A673 (cell line): Measurements from ENCODE around the gene ALG9. TPM values are rescaled to one million over a fixed set of nuclear protein-coding genes. Genes with fewer than 3 reads are reported as not detected.
A peak's percentile ranks its signal among the peaks of the same experiment; 100 is the strongest.
"Not testable (repeated sequence)": the region's sequence is repeated elsewhere in the genome, so short reads cannot be mapped to it uniquely, and the experiment has no call there.

ENCODE experiments used
- BruUV-seq: library from RNA; stranded (reverse); fragments of 400-500 nt; replicated peaks from 2 replicates; lab custom pipeline; 2021; lab: Mats Ljungman, UMichigan
- CTCF ChIA-PET: fragments of 300-600 bp; sonication (Branson Sonifier 250); formaldehyde crosslinking; loops from one replicate; lab custom pipeline; 2022; ENCODE audit warnings: antibody characterized with exemption; lab: Charles Lee
- POLR2A ChIA-PET: fragments of 300-600 bp; sonication (Branson Sonifier 250); formaldehyde crosslinking; loops from one replicate; lab custom pipeline; 2022; ENCODE audit warnings: antibody characterized with exemption; ENCODE audit not compliant: low non-redundant PET; lab: Charles Lee
- DNase-seq: peaks from one replicate; pipeline ENCODE4 v3.0.0-alpha.2; 2015; ENCODE audit warnings: low spot score
- H3K27ac ChIP-seq: fragments of 200-600 bp; sonication (generic); 2 replicates; pipeline ENCODE4 v1.5.1; 2016; ENCODE audit warnings: mixed run types, low read depth, mild to moderate bottlenecking, mixed read lengths, antibody characterized with exemption, low read length; ENCODE audit not compliant: poor library complexity, severe bottlenecking
- H3K27me3 ChIP-seq: fragments of 200-600 bp; sonication (generic); replicated peaks from 2 replicates; pipeline ENCODE4 v1.6.1; 2017; ENCODE audit warnings: mixed run types, low read depth, mild to moderate bottlenecking, mixed read lengths, antibody characterized with exemption, low read length; ENCODE audit not compliant: insufficient read depth, poor library complexity
- H3K36me3 ChIP-seq: fragments of 200-600 bp; sonication (generic); 2 replicates; pipeline ENCODE4 v1.6.1; 2016; ENCODE audit warnings: mixed run types, mild to moderate bottlenecking, mixed read lengths, antibody characterized with exemption, low read length; ENCODE audit not compliant: insufficient read depth, poor library complexity, severe bottlenecking
- H3K4me1 ChIP-seq: fragments of 200-600 bp; sonication (generic); 2 replicates; pipeline ENCODE4 v1.6.1; 2017; ENCODE audit warnings: mixed run types, mild to moderate bottlenecking, mixed read lengths, antibody characterized with exemption, low read length; ENCODE audit not compliant: insufficient read depth, poor library complexity, severe bottlenecking
- H3K4me3 ChIP-seq: fragments of 200-600 bp; sonication (generic); 2 replicates; pipeline ENCODE4 v1.5.1; 2016; ENCODE audit warnings: low read depth, mixed run types, mild to moderate bottlenecking, mixed read lengths, low read length; ENCODE audit not compliant: poor library complexity, severe bottlenecking
- H3K9me3 ChIP-seq: fragments of 200-600 bp; sonication (generic); 2 replicates; pipeline ENCODE4 v1.6.1; 2016; ENCODE audit warnings: mixed run types, low read depth, mild to moderate bottlenecking, mixed read lengths, antibody characterized with exemption, low read length; ENCODE audit not compliant: poor library complexity, severe bottlenecking
- EZH2 ChIP-seq: fragments of 200-600 bp; sonication (generic); IDR thresholded peaks from 2 replicates; pipeline ENCODE4 v1.6.1; 2017; ENCODE audit warnings: borderline replicate concordance, low read depth, mild to moderate bottlenecking, mixed read lengths, antibody characterized with exemption, low read length; ENCODE audit not compliant: poor library complexity, severe bottlenecking
- intact Hi-C: fragments of 100-400 bp; cut with micrococcal nuclease; formaldehyde crosslinking; loops from one replicate; pipeline ENCODE4 v1.10.0; 2022; ENCODE audit not compliant: unreplicated experiment
- total RNA-seq: library from RNA; stranded (reverse); gene quantifications from 2 replicates; pipeline ENCODE4 v1.2.3, GENCODE V29; 2021
- TF ChIP-seq, protein P1 (sequence below): fragments of 300-800, 200-600 bp; sonication (generic); conservative IDR thresholded peaks from 2 replicates; pipeline ENCODE4 v1.5.1; 2017; ENCODE audit warnings: low read depth, mild to moderate bottlenecking, antibody characterized with exemption, low read length, moderate library complexity, mixed read lengths

The ALG9 gene
- total RNA-seq, 1 experiment from 2014 or later, result 61.0 TPM

DNA sequence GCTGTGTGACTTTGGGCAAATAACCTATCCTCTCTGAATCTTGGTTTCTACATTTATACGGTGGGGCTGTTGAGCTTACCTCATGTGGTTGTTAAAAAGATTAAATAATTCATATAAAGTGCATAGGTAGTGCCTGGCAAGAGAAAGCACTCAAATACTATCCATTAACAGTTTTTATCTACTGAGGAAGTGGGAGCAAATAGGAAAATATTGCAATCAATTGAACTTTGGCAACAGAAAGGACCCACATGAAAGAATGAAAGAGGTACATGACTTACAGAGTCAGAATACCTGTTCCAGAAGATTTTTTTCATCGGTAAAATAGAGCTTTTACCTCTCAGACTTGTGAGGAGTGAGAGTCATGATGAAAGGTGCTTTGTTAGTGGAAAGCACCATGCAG, 98.8 kb downstream of the ALG9 start:
- no peak for DNase-seq
- BruUV-seq, result no TSS peak
- Histone ChIP-seq H3K4me1 (no peaks in the 10 kb centered on the region), H3K27ac (no peak overlapping the region), H3K36me3 (no peaks in the 10 kb centered on the region), H3K9me3 (no peaks in the 10 kb centered on the region), H3K4me3 (no peak overlapping the region), H3K27me3 (no peaks in the 10 kb centered on the region)
- intact Hi-C loops, result no loop called here
- ChIA-PET POLR2A (no interaction called here), CTCF (no interaction called here)
- no peak for TF ChIP-seq EZH2
- TF ChIP-seq, protein P1, sequence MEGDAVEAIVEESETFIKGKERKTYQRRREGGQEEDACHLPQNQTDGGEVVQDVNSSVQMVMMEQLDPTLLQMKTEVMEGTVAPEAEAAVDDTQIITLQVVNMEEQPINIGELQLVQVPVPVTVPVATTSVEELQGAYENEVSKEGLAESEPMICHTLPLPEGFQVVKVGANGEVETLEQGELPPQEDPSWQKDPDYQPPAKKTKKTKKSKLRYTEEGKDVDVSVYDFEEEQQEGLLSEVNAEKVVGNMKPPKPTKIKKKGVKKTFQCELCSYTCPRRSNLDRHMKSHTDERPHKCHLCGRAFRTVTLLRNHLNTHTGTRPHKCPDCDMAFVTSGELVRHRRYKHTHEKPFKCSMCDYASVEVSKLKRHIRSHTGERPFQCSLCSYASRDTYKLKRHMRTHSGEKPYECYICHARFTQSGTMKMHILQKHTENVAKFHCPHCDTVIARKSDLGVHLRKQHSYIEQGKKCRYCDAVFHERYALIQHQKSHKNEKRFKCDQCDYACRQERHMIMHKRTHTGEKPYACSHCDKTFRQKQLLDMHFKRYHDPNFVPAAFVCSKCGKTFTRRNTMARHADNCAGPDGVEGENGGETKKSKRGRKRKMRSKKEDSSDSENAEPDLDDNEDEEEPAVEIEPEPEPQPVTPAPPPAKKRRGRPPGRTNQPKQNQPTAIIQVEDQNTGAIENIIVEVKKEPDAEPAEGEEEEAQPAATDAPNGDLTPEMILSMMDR, result no peak

DNA sequence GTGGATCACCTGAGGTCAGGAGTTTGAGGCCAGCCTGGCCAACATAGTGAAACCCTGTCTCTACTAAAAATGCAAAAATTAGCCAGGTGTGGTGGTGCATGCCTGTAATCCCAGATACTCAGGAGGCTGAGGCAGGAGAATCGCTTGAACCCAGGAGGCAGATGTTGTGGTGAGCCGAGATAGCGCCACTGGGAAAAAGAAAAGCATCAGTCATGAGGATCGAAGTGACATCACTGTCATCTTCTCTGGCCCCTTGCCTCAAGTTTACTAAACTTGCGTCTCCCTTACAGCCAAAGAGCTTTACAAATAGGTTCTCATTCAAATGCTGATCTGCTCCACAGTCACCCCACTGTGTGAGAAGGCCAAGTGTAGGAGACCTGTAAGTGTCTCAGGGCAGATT, 100.2 kb downstream of the ALG9 start:
- H3K4me3 ChIP-seq, H3K9me3 ChIP-seq, DNase-seq, H3K36me3 ChIP-seq, H3K27ac ChIP-seq, H3K27me3 ChIP-seq, POLR2A ChIA-PET, BruUV-seq, intact Hi-C loops, H3K4me1 ChIP-seq: not testable (repeated sequence)
- CTCF ChIA-PET, result interaction anchor here (0.8 kb wide), 1 partner anchor 166 kb away, joined by 7 read pairs; no protein-coding TSS in a partner anchor

DNA sequence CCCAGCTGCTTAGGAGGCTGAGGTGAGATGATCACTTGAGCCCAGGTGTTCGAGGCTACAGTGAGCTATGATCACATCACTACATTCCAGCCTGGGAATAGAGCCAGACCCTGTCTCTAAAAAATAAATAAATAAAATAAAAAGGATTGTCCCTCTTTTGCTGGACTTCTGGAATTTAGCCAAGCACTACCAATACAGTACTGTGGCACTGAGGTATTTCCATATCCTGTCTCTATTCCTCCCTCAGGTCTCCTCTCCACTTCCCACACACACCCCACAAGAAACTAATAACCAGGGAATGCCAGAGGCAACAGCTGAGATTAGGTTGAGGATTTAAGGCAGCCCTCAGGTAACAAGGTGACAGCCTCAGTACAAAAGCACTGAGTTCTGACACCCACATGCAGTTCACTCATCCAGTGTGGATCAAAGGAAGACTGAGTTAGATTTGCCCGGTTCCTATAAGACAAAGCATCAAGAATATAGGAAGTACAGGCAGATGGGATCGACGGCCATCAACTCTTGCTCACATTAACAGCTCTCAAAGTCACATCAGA, 100.7 kb downstream of the ALG9 start:
- DNase-seq, result no peak
- ChIA-PET CTCF (no interaction called here), POLR2A (no interaction called here)
- no TSS peak for BruUV-seq
- no peak for TF ChIP-seq EZH2
- TF ChIP-seq, protein P1, result no peak
- Histone ChIP-seq H3K27me3 (no peaks in the 10 kb centered on the region), H3K4me1 (no peaks in the 10 kb centered on the region), H3K36me3 (no peaks in the 10 kb centered on the region), H3K27ac (no peak overlapping the region), H3K9me3 (no peaks in the 10 kb centered on the region), H3K4me3 (no peak overlapping the region)
- intact Hi-C loops, result no loop called here

DNA sequence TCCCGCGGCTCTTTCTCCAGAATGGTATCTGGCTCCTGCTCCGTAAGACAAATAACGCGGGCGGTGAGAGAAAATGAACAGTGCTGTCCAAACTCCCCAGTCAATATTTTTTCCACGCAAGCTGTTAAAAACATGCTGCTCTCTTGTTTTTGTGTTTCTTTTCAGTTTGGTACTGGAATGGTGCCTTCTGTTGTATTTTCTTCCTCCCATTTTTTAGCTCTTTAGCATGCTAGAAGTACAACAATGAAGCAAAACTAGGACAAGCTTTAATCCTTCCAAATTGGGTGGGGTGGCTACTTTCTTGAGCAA, 104.6 kb downstream of the ALG9 start:
- TF ChIP-seq, protein P1, result no peak
- TF ChIP-seq EZH2, result no peak
- ChIA-PET POLR2A (no interaction called here), CTCF (interaction anchor here (0.5 to 2.4 kb wide), 4 partner anchors 10 to 312 kb away, joined by 3 to 10 read pairs (median 6); no protein-coding TSS in a partner anchor)
- H3K36me3 ChIP-seq, result peaks cover 24% of the 10 kb centered on the region
- no peaks in the 10 kb centered on the region for H3K27me3 ChIP-seq
- no peak for DNase-seq
- H3K4me1 ChIP-seq, result peaks cover 8% of the 10 kb centered on the region
- no TSS peak for BruUV-seq
- intact Hi-C loops, result loop anchor here (2.0 to 5.0 kb wide), 2 partner anchors 76 to 164 kb away; partner anchors contain the start of gene SIK2
- peak overlapping the region; percentile 89 for H3K4me3 ChIP-seq
- H3K27ac ChIP-seq, result peak overlapping the region; percentile 88
- H3K9me3 ChIP-seq, result no peaks in the 10 kb centered on the region
